Brain microvascular endothelial cell (primary cell): ENCODE measurements around the gene PLEKHG1.

ENCODE experiments used
- DNase-seq: peaks from one replicate; pipeline ENCODE4 v3.0.0-alpha.2; 2020
- H3K27ac ChIP-seq: fragments of 250-450 bp; sonication (Bioruptor Pico); 2 replicates; pipeline ENCODE4 v1.5.1; 2020; ENCODE audit warnings: mild to moderate bottlenecking, moderate library complexity
- H3K27me3 ChIP-seq: fragments of 250-450 bp; sonication (Bioruptor Pico); replicated peaks from 2 replicates; pipeline ENCODE4 v1.5.1; 2020; ENCODE audit warnings: mild to moderate bottlenecking
- H3K36me3 ChIP-seq: fragments of 250-450 bp; sonication (Bioruptor Pico); replicated peaks from 2 replicates; pipeline ENCODE4 v1.5.1; 2020; ENCODE audit warnings: mild to moderate bottlenecking
- H3K4me3 ChIP-seq: 2 replicates; pipeline ENCODE4 v1.5.1; 2011; ENCODE audit warnings: low read depth, mild to moderate bottlenecking, control low read depth, low read length, moderate library complexity
- in situ Hi-C: cut with HindIII; loops from 2 replicates; pipeline ENCODE4 v1.10.0; 2017; ENCODE audit warnings: low sequenced_read_pairs, low pct_ligation_motif_present
- TF ChIP-seq, protein P1 (sequence below): IDR thresholded peaks from 2 replicates; pipeline ENCODE4 v1.5.1; 2011; ENCODE audit warnings: low read depth, mild to moderate bottlenecking, moderate library complexity, low read length, control low read depth, inconsistent platforms; ENCODE audit errors: missing control alignments

PLEKHG1 gene

GRCh38 chr6:150573041-150573681 is 26.5 kb upstream of the PLEKHG1 start:
- TF ChIP-seq, protein P1, sequence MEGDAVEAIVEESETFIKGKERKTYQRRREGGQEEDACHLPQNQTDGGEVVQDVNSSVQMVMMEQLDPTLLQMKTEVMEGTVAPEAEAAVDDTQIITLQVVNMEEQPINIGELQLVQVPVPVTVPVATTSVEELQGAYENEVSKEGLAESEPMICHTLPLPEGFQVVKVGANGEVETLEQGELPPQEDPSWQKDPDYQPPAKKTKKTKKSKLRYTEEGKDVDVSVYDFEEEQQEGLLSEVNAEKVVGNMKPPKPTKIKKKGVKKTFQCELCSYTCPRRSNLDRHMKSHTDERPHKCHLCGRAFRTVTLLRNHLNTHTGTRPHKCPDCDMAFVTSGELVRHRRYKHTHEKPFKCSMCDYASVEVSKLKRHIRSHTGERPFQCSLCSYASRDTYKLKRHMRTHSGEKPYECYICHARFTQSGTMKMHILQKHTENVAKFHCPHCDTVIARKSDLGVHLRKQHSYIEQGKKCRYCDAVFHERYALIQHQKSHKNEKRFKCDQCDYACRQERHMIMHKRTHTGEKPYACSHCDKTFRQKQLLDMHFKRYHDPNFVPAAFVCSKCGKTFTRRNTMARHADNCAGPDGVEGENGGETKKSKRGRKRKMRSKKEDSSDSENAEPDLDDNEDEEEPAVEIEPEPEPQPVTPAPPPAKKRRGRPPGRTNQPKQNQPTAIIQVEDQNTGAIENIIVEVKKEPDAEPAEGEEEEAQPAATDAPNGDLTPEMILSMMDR, result no peak
- H3K27me3 ChIP-seq, result no peaks in the 10 kb centered on the region
- no peak overlapping the region for H3K4me3 ChIP-seq
- in situ Hi-C loops, result no loop called here
- no peaks in the 10 kb centered on the region for H3K36me3 ChIP-seq
- no peak overlapping the region for H3K27ac ChIP-seq
- DNase-seq, result no peak

DNA sequence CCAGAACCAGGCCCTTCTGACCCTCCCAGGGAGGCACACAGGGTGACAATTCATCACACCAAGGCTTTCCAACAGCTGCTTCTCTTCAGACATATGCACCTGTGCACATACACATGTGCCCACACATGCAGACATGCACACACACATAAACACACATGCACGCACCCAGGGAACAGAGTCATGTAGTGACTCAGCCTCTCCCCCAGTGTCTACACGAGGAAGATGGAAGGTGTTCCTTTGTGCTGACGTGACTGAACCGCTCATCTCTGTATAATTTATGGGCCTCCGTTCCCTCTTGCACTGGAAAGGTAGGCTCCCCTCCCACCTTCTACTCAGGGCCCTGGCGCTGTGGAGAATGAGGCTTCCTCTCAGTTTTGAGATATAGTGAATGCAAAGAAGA is 23.8 kb upstream of the PLEKHG1 start:
- in situ Hi-C loops, result no loop called here
- TF ChIP-seq, protein P1, result no peak
- H3K27me3 ChIP-seq, result no peaks in the 10 kb centered on the region
- no peak overlapping the region for H3K27ac ChIP-seq
- no peaks in the 10 kb centered on the region for H3K36me3 ChIP-seq
- H3K4me3 ChIP-seq, result no peak overlapping the region
- no peak for DNase-seq

GRCh38 chr6:150576651-150577226 is 22.9 kb upstream of the PLEKHG1 start:
- Histone ChIP-seq H3K27ac (no peak overlapping the region), H3K27me3 (no peaks in the 10 kb centered on the region), H3K4me3 (no peak overlapping the region), H3K36me3 (no peaks in the 10 kb centered on the region)
- in situ Hi-C loops, result no loop called here
- TF ChIP-seq, protein P1, result no peak
- DNase-seq, result no peak

- Histone ChIP-seq H3K27ac (no peak overlapping the region), H3K4me3 (no peak overlapping the region), H3K27me3 (no peaks in the 10 kb centered on the region), H3K36me3 (no peaks in the 10 kb centered on the region)
- in situ Hi-C loops, result no loop called here
- TF ChIP-seq, protein P1, result no peak
- DNase-seq, result no peak
These were observed 20.1 kb upstream of the PLEKHG1 start for GRCh38 chr6:150579611-150580010.

DNA sequence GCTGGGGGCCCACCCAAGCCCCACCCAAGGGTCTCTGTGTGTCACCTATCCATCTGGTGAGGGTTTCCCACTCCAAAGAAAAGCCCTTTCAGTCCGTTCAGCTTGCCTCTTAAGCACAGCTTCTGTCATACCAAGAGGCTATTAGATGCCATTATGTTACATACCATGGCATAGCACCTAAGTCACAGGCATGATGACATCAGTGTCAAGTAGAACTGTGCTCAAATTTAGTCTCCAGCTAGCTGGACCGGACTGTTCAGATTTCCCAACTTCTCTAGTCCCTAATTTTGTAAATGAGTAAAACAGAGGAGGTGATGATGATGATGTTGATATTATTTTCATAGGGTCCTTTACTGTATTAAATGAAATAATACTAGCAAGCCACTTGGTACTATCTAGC is 19.2 kb upstream of the PLEKHG1 start:
- TF ChIP-seq, protein P1, result no peak
- no peak for DNase-seq
- Histone ChIP-seq H3K36me3 (no peaks in the 10 kb centered on the region), H3K4me3 (no peak overlapping the region), H3K27ac (no peak overlapping the region), H3K27me3 (no peaks in the 10 kb centered on the region)
- in situ Hi-C loops, result no loop called here

- no peaks in the 10 kb centered on the region for H3K36me3 ChIP-seq
These were observed 15.6 kb upstream of the PLEKHG1 start for GRCh38 chr6:150584065-150584464.

More at GRCh38 chr6:150584065-150584464, 15.6 kb upstream of the PLEKHG1 start:
- TF ChIP-seq, protein P1, result no peak
- H3K4me3 ChIP-seq, result no peak overlapping the region
- DNase-seq, result no peak
- H3K27me3 ChIP-seq, result no peaks in the 10 kb centered on the region
- no peak overlapping the region for H3K27ac ChIP-seq
- in situ Hi-C loops, result no loop called here
